ENCODE measurements around the gene KDM4C.

The KDM4C gene

GRCh38 chr9:6816581-6816980, 58.8 kb downstream of the KDM4C start:
- ChIA-PET CTCF (no interaction called here), POLR2A (ENCODE audit: low non-redundant PET) (no interaction called here)
- no peak overlapping the region for H3K27ac ChIP-seq
- no peak for TF ChIP-seq CTCF (conservative IDR thresholded peaks at IDR 0.05; ENCODE audit: low read depth)
- DNase-seq (ENCODE audit: low spot score) = no peak

- ChIA-PET CTCF (no interaction called here), POLR2A (ENCODE audit: low non-redundant PET) (no interaction called here)
- DNase-seq (ENCODE audit: low spot score) = no peak
- no peak for TF ChIP-seq CTCF (conservative IDR thresholded peaks at IDR 0.05; ENCODE audit: low read depth)
- no peak overlapping the region for H3K27ac ChIP-seq
These were observed 60.6 kb downstream of the KDM4C start for GRCh38 chr9:6818292-6818922.

GRCh38 chr9:6819112-6819511, 61.3 kb downstream of the KDM4C start:
- POLR2A ChIA-PET (ENCODE audit: low non-redundant PET) = interaction anchor here (0.6 kb wide), 1 partner anchor 7 kb away, joined by 10 read pairs; no protein-coding TSS in a partner anchor
- CTCF ChIA-PET = no interaction called here
- no peak overlapping the region for H3K27ac ChIP-seq
- no peak for TF ChIP-seq CTCF (conservative IDR thresholded peaks at IDR 0.05; ENCODE audit: low read depth)
- no peak for DNase-seq (ENCODE audit: low spot score)

- CTCF ChIA-PET = no interaction called here
- no peak for DNase-seq (ENCODE audit: low spot score)
- H3K27ac ChIP-seq = no peak overlapping the region
- POLR2A ChIA-PET (ENCODE audit: low non-redundant PET) = interaction anchor here (0.6 kb wide), 1 partner anchor 8 kb away, joined by 10 read pairs; no protein-coding TSS in a partner anchor
- TF ChIP-seq CTCF (conservative IDR thresholded peaks at IDR 0.05; ENCODE audit: low read depth) = no peak
These were observed 61.8 kb downstream of the KDM4C start for GRCh38 chr9:6819529-6819928.

- CTCF ChIA-PET = no interaction called here
- TF ChIP-seq CTCF (conservative IDR thresholded peaks at IDR 0.05; ENCODE audit: low read depth) = no peak
- no peak for DNase-seq (ENCODE audit: low spot score)
- POLR2A ChIA-PET (ENCODE audit: low non-redundant PET) = no interaction called here
- H3K27ac ChIP-seq = no peak overlapping the region
These were observed 64.9 kb downstream of the KDM4C start for GRCh38 chr9:6822696-6823095.

GRCh38 chr9:6827439-6828145, 69.8 kb downstream of the KDM4C start:
- H3K27ac ChIP-seq = no peak overlapping the region
- DNase-seq (ENCODE audit: low spot score) = peak; percentile 25
- TF ChIP-seq CTCF (conservative IDR thresholded peaks at IDR 0.05; ENCODE audit: low read depth) = peak; percentile 59
- ChIA-PET CTCF (interaction anchor here (0.6 to 0.7 kb wide), 3 partner anchors 12 to 266 kb away, joined by 3 to 4 read pairs (median 3); no protein-coding TSS in a partner anchor), POLR2A (ENCODE audit: low non-redundant PET) (no interaction called here)
